ENCODE measurements around the gene SLC25A17. TPM values are rescaled to one million over a fixed set of nuclear protein-coding genes. Genes with fewer than 3 reads are reported as not detected.

The SLC25A17 gene
- total and polyA plus RNA-seq, 2 experiments from 2014 or later, result 19.6 to 27.6 TPM

DNA sequence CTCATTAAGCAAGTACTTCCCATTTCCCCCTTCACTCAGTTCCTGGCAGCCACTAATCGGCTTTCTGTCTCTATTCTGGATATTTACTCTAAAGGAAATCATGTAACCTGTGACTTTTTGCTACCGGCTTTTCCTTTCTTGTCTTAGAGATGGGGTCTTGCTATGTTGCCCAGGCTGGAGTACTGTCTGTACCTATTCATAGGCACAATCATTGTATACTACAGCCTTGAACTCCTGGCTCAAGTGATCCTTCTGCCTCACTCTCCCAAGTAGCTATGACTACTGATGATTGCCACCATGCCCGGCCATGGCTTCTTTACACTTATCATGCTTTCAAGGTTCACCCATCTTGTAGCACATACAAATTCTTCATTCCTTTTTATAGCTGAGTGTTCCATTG lies 12.4 kb downstream of the SLC25A17 start:
- H3K27me3 ChIP-seq (replicated peaks; ENCODE audit: insufficient read depth), result no peaks in the 10 kb centered on the region
- no peak overlapping the region for H3K4me2 ChIP-seq (ENCODE audit: unreplicated experiment)
- no peaks in the 10 kb centered on the region for H3K9me2 ChIP-seq (ENCODE audit: insufficient read depth)
- peaks cover 4% of the 10 kb centered on the region; the same call in 1 of the 2 replicates for H3K36me3 ChIP-seq (ENCODE audit: low read depth)
- in situ Hi-C loops (cut with MboI), result no loop called here
- no peak overlapping the region for H2AFZ ChIP-seq
- DNase-seq, result no peak
- TF ChIP-seq EZH2 (IDR thresholded peaks at IDR 0.05; ENCODE audit: insufficient read depth, poor library complexity, severe bottlenecking), result no peak
- TF ChIP-seq EZH2phosphoT487 (IDR thresholded peaks at IDR 0.05; ENCODE audit: insufficient read depth, low read depth), result no peak
- peaks cover 91% of the 10 kb centered on the region for H3K79me2 ChIP-seq (ENCODE audit: insufficient read depth)
- no peaks in the 10 kb centered on the region for H4K20me1 ChIP-seq (ENCODE audit: insufficient read depth)
- H3K9ac ChIP-seq, result no peak overlapping the region
- 97 to 98% methylated on average over 3 of the region's 3 CpGs for WGBS, 2 experiments (ENCODE audit: low coverage in 1 of 2, low lambda C conversion rate in 2 of 2, missing lambda C conversion rate in 2 of 2)
- no peak overlapping the region for H3K27ac ChIP-seq
- H3K4me1 ChIP-seq (ENCODE audit: insufficient read depth), result 0 out of 2 replicates have a peak, but pooled peaks cover 6% of the 10 kb centered on the region
- no peak overlapping the region for H3K4me3 ChIP-seq
- H3F3A ChIP-seq (ENCODE audit: insufficient read depth), result 0 out of 2 replicates have a peak, but pooled peaks cover 5% of the 10 kb centered on the region
- no peaks in the 10 kb centered on the region for H3K9me3 ChIP-seq (ENCODE audit: low read depth)

DNA sequence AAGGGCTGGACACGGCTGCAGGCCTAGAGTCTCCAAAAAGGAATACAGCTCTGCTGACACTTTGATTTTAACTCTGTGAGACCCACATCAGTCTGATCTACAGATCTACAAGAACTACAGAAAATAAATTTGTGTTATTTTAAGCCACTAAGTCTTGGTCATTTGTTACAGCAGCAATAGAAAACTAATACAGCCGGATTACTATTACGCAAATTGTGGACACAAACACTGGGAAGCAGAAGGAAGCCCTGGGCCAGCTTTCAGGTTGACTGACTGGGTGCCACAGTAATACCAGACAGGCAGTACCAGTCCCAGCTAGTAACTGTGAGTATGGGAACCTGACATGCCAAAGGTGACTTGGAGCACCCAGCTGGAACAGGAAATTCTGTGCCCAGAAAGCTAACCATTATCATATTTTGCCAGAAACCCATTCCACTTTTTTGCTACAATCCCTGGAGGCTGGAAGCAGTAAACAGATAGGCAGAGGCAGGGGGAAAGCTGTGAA lies 13.4 kb downstream of the SLC25A17 start:
- Histone ChIP-seq H3K27me3 (replicated peaks; ENCODE audit: insufficient read depth) (no peaks in the 10 kb centered on the region), H3K9ac (no peak overlapping the region), H3K9me2 (ENCODE audit: insufficient read depth) (no peaks in the 10 kb centered on the region), H3K4me3 (no peak overlapping the region), H2AFZ (no peak overlapping the region), H3K4me2 (ENCODE audit: unreplicated experiment) (no peak overlapping the region), H3K27ac (no peak overlapping the region), H3K4me1 (ENCODE audit: insufficient read depth) (0 out of 2 replicates have a peak, but pooled peaks cover 6% of the 10 kb centered on the region), H4K20me1 (ENCODE audit: insufficient read depth) (no peaks in the 10 kb centered on the region), H3F3A (ENCODE audit: insufficient read depth) (0 out of 2 replicates have a peak, but pooled peaks cover 5% of the 10 kb centered on the region), H3K36me3 (ENCODE audit: low read depth) (peaks cover 4% of the 10 kb centered on the region; the same call in 1 of the 2 replicates), H3K9me3 (ENCODE audit: low read depth) (no peaks in the 10 kb centered on the region), H3K79me2 (ENCODE audit: insufficient read depth) (peaks cover 81% of the 10 kb centered on the region)
- in situ Hi-C loops (cut with MboI), result no loop called here
- 94 to 96% methylated on average over 3 of the region's 3 CpGs for WGBS, 2 experiments (ENCODE audit: low coverage in 1 of 2, low lambda C conversion rate in 2 of 2, missing lambda C conversion rate in 2 of 2)
- no peak for DNase-seq
- TF ChIP-seq EZH2phosphoT487 (IDR thresholded peaks at IDR 0.05; ENCODE audit: insufficient read depth, low read depth) (no peak), EZH2 (IDR thresholded peaks at IDR 0.05; ENCODE audit: insufficient read depth, poor library complexity, severe bottlenecking) (no peak)

DNA sequence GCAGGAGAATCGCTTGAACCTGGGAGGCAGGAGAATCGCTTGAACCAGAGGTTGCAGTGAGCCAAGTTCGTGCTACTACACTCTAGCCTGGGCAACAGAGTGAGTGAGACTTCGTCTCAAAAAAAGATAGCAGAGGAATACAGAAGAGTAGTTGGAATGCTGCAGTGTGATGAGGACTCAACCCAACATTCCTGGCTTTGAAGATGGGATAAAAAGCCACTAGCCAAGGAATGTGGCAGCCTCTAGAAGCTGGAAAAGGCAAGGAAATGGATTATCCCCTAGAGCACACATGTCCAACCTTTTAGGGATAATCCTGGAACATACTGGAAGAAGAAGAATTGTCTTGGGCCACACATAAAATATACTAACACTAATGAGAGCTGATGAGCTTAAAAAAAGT lies 13.9 kb downstream of the SLC25A17 start:
- Histone ChIP-seq H3K9me2 (ENCODE audit: insufficient read depth) (no peaks in the 10 kb centered on the region), H3K9me3 (ENCODE audit: low read depth) (no peaks in the 10 kb centered on the region), H3K9ac (no peak overlapping the region), H3K4me3 (no peak overlapping the region), H3F3A (ENCODE audit: insufficient read depth) (0 out of 2 replicates have a peak, but pooled peaks cover 5% of the 10 kb centered on the region), H2AFZ (no peak overlapping the region), H3K27ac (no peak overlapping the region), H3K4me1 (ENCODE audit: insufficient read depth) (0 out of 2 replicates have a peak, but pooled peaks cover 11% of the 10 kb centered on the region), H3K79me2 (ENCODE audit: insufficient read depth) (peaks cover 81% of the 10 kb centered on the region), H3K27me3 (replicated peaks; ENCODE audit: insufficient read depth) (no peaks in the 10 kb centered on the region), H3K4me2 (ENCODE audit: unreplicated experiment) (no peak overlapping the region), H3K36me3 (ENCODE audit: low read depth) (peaks cover 4% of the 10 kb centered on the region; the same call in 1 of the 2 replicates), H4K20me1 (ENCODE audit: insufficient read depth) (no peaks in the 10 kb centered on the region)
- no peak for DNase-seq
- no peak for TF ChIP-seq EZH2 (IDR thresholded peaks at IDR 0.05; ENCODE audit: insufficient read depth, poor library complexity, severe bottlenecking)
- no peak for TF ChIP-seq EZH2phosphoT487 (IDR thresholded peaks at IDR 0.05; ENCODE audit: insufficient read depth, low read depth)
- 98 to 100% methylated on average over 4 of the region's 4 CpGs for WGBS, 2 experiments (ENCODE audit: low coverage in 1 of 2, low lambda C conversion rate in 2 of 2, missing lambda C conversion rate in 2 of 2)
- in situ Hi-C loops (cut with MboI), result no loop called here

DNA sequence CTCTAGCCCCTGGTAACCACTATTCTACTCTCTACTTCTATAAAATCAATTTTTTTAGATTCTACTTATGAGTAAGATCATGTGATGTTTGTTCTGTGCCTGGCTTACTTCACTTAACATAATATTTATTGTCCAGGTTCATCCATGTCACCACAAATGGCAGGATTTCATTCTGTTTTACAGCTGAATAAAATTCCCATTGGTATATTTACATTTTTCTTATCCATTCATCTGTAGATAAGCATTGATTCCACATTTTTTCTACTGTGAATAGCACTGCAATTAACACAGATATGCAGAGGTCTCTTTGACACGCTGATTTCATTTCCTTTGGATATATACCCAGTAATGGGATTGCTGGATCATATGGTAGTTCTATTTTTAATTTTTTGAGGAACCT lies 15.8 kb downstream of the SLC25A17 start:
- TF ChIP-seq EZH2phosphoT487 (IDR thresholded peaks at IDR 0.05; ENCODE audit: insufficient read depth, low read depth) (no peak), EZH2 (IDR thresholded peaks at IDR 0.05; ENCODE audit: insufficient read depth, poor library complexity, severe bottlenecking) (no peak)
- H3K9me2 ChIP-seq (ENCODE audit: insufficient read depth), result no peaks in the 10 kb centered on the region
- no peaks in the 10 kb centered on the region for H3F3A ChIP-seq (ENCODE audit: insufficient read depth)
- H3K79me2 ChIP-seq (ENCODE audit: insufficient read depth), result peaks cover 70% of the 10 kb centered on the region
- H3K27me3 ChIP-seq (replicated peaks; ENCODE audit: insufficient read depth), result no peaks in the 10 kb centered on the region
- 0 out of 2 replicates have a peak, but pooled peaks cover 5% of the 10 kb centered on the region for H3K4me1 ChIP-seq (ENCODE audit: insufficient read depth)
- in situ Hi-C loops (cut with MboI), result no loop called here
- no peak overlapping the region for H3K4me2 ChIP-seq (ENCODE audit: unreplicated experiment)
- no peak for DNase-seq
- H2AFZ ChIP-seq, result no peak overlapping the region
- 15 to 19% methylated on average over 1 of the region's 1 CpG for WGBS, 2 experiments (ENCODE audit: low coverage in 1 of 2, low lambda C conversion rate in 2 of 2, missing lambda C conversion rate in 2 of 2)
- no peaks in the 10 kb centered on the region for H3K9me3 ChIP-seq (ENCODE audit: low read depth)
- H4K20me1 ChIP-seq (ENCODE audit: insufficient read depth), result no peaks in the 10 kb centered on the region
- H3K27ac ChIP-seq, result no peak overlapping the region
- peaks cover 4% of the 10 kb centered on the region; the same call in 1 of the 2 replicates for H3K36me3 ChIP-seq (ENCODE audit: low read depth)
- H3K4me3 ChIP-seq, result no peak overlapping the region
- no peak overlapping the region for H3K9ac ChIP-seq

Data from GM23248 (cell line).